Endometrial microvascular endothelial cells (primary cell): Measurements from ENCODE around the gene CRTC1. TPM values are rescaled to one million over a fixed set of nuclear protein-coding genes. Genes with fewer than 3 reads are reported as not detected.
"Not testable (repeated sequence)": the region's sequence is repeated elsewhere in the genome, so short reads cannot be mapped to it uniquely, and the experiment has no call there.

ENCODE experiments used
- in situ Hi-C: cut with HindIII; loops from 2 replicates; pipeline ENCODE4 v1.10.0; 2017; ENCODE audit warnings: low sequenced_read_pairs, low pct_unique_long_range_greater_than_20kb; ENCODE audit errors: inconsistent ontology term
- total RNA-seq: library from RNA; depleted of rRNA; stranded (reverse); fragments of >200 nt; gene quantifications from one replicate; pipeline ENCODE4 v1.2.3, GENCODE V29; 2015; ENCODE audit errors: inconsistent ontology term

Gene CRTC1
- total RNA-seq, 1 donor from 2014 or later = 2.3 TPM

DNA sequence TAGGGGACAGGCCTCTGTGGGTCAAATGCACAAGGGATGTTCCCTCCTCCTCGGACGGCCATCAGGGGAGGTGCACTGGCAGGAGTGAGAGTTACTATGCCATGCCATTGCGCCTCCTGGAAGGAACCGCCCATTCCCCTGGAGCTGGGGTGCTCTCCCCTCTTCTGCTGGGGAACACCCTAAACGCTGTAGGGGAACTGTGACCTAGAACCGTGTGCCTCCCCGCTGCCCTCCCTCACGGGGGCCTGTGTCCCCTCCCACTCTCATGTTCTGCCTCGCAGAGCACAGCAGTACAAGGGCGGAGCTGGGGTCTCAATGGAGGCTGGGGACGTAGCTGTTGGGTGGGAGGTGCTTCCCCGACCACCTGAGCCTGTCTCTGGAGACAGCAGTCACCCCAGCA, 17.2 kb upstream of the CRTC1 start:
- in situ Hi-C loops = no loop called here

GRCh38 chr19:18666784-18667183, 16.7 kb upstream of the CRTC1 start:
- in situ Hi-C loops = no loop called here

GRCh38 chr19:18667531-18668251, 15.8 kb upstream of the CRTC1 start:
- in situ Hi-C loops = no loop called here

- in situ Hi-C loops = no loop called here
These were observed 15.2 kb upstream of the CRTC1 start for GRCh38 chr19:18668252-18668631.

GRCh38 chr19:18668744-18669523, 14.5 kb upstream of the CRTC1 start:
- in situ Hi-C loops = no loop called here

DNA sequence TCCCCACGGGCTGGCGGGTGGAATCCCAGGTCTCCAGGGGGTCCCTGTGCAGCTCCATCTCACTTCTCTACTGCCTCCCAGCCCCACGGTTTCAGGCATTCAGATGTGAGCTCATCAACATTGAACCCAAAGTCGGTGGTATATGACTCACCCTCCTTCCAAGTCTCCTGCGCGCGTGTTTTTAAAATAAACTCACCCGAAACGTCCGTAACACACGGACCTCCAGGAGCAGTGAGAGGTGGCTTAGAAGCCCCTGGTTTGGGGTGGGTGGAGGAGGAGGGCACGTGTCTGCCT, 14.0 kb upstream of the CRTC1 start:
- in situ Hi-C loops = no loop called here

GRCh38 chr19:18669883-18670282, 13.6 kb upstream of the CRTC1 start:
- in situ Hi-C loops = no loop called here

DNA sequence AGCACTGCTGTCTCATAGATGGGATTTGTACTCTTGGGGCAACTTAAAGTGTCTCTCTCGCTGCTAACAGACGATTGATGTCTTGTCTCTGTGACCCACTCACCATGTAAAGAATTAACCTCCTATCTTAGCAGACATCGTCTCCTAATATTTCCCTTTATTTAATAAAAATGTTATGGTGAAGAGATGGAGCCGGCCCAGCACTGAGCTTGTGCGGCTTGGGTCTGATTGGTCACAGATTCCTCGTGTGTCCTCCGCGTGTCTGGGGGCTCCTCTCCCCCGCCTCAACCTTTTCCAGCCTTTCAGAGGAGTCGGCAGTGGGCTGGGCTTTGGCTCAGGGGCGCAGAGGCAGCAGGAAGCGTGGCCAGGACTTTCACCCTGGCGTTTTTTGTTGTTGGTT, 13.2 kb upstream of the CRTC1 start:
- in situ Hi-C loops = no loop called here

DNA sequence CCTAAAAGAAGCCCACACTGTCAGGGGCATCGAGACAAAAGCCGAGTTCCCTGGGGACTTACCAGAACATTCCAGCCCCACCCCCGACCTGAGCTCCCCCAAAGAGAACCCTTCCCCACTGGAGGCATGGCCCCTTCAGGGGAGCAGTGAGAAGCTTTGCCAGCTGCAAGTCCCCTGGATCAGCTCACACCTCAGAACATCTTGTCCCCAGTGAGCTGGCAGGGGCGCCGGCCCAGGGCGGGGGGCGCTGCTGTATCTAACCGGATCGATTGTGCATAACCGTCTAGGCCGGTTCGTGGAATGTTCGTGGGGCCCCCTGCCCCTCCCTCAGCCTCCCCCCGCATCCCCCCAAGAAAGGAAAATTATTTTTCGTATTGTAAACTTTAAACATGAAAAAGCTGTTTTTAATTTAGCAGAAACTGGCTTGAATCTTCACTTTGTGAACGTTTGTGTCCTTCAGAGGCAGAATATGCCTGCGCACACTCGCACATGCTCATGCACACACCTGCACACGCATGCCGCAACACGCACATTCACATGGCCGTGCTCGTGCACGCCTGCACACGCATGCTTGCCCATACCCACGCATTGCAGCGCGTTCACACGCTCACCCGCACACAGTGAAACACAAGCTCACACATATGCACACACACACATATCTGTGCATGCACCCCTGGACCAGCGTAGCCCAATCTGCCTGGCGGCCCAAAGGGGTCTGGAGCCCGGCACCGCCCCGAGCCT, 12.0 kb upstream of the CRTC1 start:
- in situ Hi-C loops = no loop called here

DNA sequence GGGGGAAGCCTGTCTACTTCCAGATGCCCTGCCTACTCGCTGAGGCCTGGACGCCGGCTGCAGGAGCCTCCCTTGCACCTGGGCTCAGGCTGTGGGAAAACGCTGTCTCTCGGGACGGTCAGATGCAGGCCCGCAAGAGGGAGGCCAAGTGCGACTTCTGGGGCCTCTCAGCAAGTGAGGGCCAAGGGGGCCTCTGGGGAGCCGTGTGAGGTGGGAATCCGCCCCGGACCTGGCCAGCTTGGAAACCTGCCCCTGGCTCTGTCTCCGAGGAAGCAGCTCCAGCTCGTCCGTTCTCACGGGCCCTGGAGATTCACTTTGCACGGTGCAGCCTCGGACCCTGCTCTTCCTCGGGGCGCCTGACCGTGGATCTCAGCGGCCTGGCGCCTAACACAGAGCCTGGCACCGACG, 11.4 kb upstream of the CRTC1 start:
- in situ Hi-C loops = no loop called here

DNA sequence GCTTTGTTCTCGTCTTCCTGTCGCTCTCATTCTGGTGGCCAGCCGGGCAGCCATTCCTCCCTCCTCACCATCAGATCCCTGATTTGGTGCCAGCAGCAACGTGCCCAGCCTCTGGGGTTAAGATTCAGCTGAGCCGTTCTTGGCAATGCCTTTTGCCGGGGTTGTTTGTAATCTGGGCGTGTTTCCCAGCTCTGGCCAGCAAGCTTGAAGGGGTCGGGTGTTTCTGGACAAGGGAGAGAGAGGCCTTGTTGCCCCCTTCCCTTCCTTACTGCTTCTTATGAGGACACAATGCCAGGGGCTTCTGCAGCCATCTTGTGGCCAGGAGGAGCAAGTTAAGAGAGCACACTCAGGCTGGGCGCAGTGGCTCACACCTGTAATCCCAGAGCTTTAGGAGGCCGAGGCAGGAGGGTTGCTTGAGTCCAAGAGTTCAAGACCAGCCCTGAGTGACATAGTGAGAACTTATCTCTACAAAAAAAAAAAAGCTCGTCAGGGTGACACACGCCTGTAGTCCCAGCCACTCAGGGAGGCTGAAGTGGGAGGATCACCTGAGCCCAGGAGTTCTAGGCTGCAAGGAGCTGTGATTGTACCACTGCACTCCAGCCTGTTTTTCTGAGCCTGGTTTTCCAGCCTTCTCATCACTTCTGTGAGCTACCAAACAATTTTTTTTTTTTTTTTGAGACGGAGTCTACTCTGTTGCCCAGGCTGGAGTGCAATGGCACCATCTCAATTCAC, 10.7 kb upstream of the CRTC1 start:
- in situ Hi-C loops = no loop called here

DNA sequence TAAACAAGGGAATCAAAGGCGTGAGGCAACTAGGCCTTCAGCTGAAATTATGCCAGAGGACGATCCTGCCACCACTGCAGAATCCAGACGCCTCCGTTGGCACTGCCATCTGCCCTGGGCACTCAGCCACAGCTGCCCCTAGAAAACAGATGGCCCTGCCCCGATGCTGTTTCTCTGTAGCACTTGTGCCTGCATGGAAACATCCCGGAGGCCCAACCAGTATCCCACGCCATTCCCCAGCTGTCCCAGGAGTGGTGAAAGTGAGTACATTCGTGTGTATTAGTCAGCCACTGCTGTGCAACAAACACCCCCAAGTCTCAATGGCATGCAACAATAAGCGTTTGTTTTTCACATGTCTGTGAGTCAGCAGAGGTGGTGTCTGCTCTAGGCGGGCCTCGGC, 8.9 kb upstream of the CRTC1 start:
- in situ Hi-C loops = no loop called here

- in situ Hi-C loops = no loop called here
These were observed 7.7 kb upstream of the CRTC1 start for GRCh38 chr19:18675779-18676178.

DNA sequence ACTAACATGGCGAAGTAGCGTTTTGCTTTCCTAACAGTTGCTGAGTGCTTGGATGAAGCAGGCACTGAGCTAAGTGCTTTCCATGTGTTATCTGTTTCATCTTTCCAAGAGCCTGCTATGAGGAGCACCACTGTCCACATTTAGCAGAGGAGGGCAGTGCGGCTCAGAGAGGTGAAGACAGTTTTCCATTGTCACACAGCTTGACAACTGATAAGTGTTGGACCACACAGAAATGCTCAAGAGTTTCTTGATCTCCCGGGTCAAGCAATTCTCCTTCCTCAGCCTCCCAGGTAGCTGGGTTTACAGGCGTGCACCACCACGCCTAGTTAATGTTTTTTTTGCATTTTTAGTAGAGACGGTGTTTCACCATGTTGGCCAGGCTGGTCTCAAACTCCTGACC, 6.8 kb upstream of the CRTC1 start:
- in situ Hi-C loops = no loop called here

GRCh38 chr19:18677156-18677555, 6.3 kb upstream of the CRTC1 start:
- in situ Hi-C loops = no loop called here

- in situ Hi-C loops = not testable (repeated sequence)
These were observed 3.3 kb upstream of the CRTC1 start for GRCh38 chr19:18680148-18680547.

GRCh38 chr19:18682807-18683108, 722 bp upstream of the CRTC1 start:
- in situ Hi-C loops = no loop called here

DNA sequence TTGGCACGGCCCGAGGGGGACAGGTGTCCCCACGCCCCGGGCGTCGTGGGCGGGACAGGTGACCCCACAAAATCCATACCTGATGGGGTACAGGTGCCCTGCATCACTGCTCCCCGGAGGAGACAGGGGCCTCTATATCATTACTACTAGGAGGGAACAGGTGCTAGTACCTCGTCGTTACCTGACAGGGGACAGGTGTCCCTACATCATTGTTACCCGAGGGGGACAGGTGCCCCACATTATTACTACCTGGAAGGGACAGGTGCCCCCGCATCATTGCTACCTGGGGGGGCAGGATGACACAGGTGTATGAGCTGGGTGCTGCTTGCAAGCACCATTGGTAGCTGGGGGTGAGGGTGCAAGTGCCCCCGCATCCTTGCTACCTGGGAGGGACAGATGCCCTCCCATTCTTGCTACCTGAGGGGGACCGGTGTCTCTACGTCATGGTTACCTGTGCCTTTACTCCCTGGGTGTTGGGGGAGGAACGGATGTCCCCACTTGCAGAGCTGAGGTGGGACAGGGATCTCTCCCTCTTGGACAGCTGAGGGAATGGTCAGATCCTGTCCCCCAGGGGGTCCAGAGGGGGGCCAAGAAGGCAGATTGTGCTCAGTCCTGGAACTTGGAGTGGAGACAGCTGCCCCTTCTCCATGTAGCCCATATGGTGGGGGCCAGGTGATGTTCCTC, 620 bp downstream of the CRTC1 start:
- in situ Hi-C loops = no loop called here

GRCh38 chr19:18684642-18684993, 1.1 kb downstream of the CRTC1 start:
- in situ Hi-C loops = no loop called here
